Trophoblast cell (in vitro differentiated cells and primary cell): Measurements from ENCODE around the gene CCDC82.

ENCODE experiments used
- DNase-seq, 2 donors: peaks; one replicate each; pipeline ENCODE4 v3.0.0-alpha.2; 2016
- H2AFZ ChIP-seq: 2 replicates; pipeline ENCODE4 v1.6.1; 2013; ENCODE audit warnings: low read length, moderate library complexity, mild to moderate bottlenecking; ENCODE audit not compliant: insufficient read depth, poor library complexity
- H2AK5ac ChIP-seq: 2 replicates; pipeline ENCODE4 v1.6.1; 2013; ENCODE audit warnings: mild to moderate bottlenecking, low read length
- H2BK120ac ChIP-seq: 2 replicates; pipeline ENCODE4 v1.6.1; 2013; ENCODE audit warnings: low read length, mild to moderate bottlenecking, moderate library complexity; ENCODE audit not compliant: insufficient read depth, poor library complexity
- H2BK12ac ChIP-seq: 2 replicates; pipeline ENCODE4 v1.6.1; 2013; ENCODE audit warnings: mild to moderate bottlenecking, low read length, moderate library complexity
- H2BK5ac ChIP-seq: 2 replicates; pipeline ENCODE4 v1.6.1; 2013; ENCODE audit warnings: low read length, low read depth, moderate library complexity, mild to moderate bottlenecking; ENCODE audit not compliant: poor library complexity
- H3K14ac ChIP-seq: 2 replicates; pipeline ENCODE4 v1.6.1; 2013; ENCODE audit warnings: mild to moderate bottlenecking, low read length
- H3K18ac ChIP-seq: 2 replicates; pipeline ENCODE4 v1.6.1; 2013; ENCODE audit warnings: mild to moderate bottlenecking, low read length
- H3K23ac ChIP-seq: 2 replicates; pipeline ENCODE4 v1.6.1; 2013; ENCODE audit warnings: low read length
- H3K27ac ChIP-seq: 2 replicates; pipeline ENCODE4 v1.5.1; 2013; ENCODE audit warnings: low read depth, mild to moderate bottlenecking, inconsistent platforms, low read length, moderate library complexity
- H3K27me3 ChIP-seq: 2 replicates; pipeline ENCODE4 v1.6.1; 2013; ENCODE audit warnings: inconsistent platforms, mild to moderate bottlenecking, low read length, moderate library complexity; ENCODE audit not compliant: insufficient read depth
- H3K36me3 ChIP-seq, 2 experiments: 1 replicate in 1 of 2; 2 replicates in 1 of 2; pipeline ENCODE4 v1.6.1; 2013; ENCODE audit warnings: low read length in 2 of 2, mild to moderate bottlenecking in 2 of 2, moderate library complexity in 1 of 2; ENCODE audit not compliant: insufficient read depth in 2 of 2, control insufficient read depth in 1 of 2
- H3K4ac ChIP-seq: 2 replicates; pipeline ENCODE4 v1.6.1; 2013; ENCODE audit warnings: low read depth, mild to moderate bottlenecking, low read length, moderate library complexity
- H3K4me1 ChIP-seq, 2 experiments: 1 replicate in 1 of 2; 2 replicates in 1 of 2; pipeline ENCODE4 v1.6.1; 2013; ENCODE audit warnings: low read length in 2 of 2, mild to moderate bottlenecking in 2 of 2, moderate library complexity in 1 of 2; ENCODE audit not compliant: insufficient read depth in 2 of 2, control insufficient read depth in 1 of 2
- H3K4me2 ChIP-seq: 2 replicates; pipeline ENCODE4 v1.6.1; 2013; ENCODE audit warnings: inconsistent platforms, mild to moderate bottlenecking, low read length, moderate library complexity
- H3K4me3 ChIP-seq: 2 replicates; pipeline ENCODE4 v1.5.1; 2013; ENCODE audit warnings: mild to moderate bottlenecking, low read depth, low read length, inconsistent platforms
- H3K79me1 ChIP-seq: one replicate; pipeline ENCODE4 v1.6.1; 2013; ENCODE audit warnings: low read length
- H3K79me2 ChIP-seq: 2 replicates; pipeline ENCODE4 v1.6.1; 2013; ENCODE audit warnings: low read length, mild to moderate bottlenecking; ENCODE audit not compliant: control insufficient read depth, insufficient read depth, poor library complexity
- H3K9ac ChIP-seq: 2 replicates; pipeline ENCODE4 v1.6.1; 2013; ENCODE audit warnings: mild to moderate bottlenecking, low read length
- H3K9me3 ChIP-seq: 2 replicates; pipeline ENCODE4 v1.6.1; 2013; ENCODE audit warnings: low read depth, mild to moderate bottlenecking, control low read depth, inconsistent platforms, low read length; ENCODE audit not compliant: insufficient read depth
- H4K12ac ChIP-seq: 2 replicates; pipeline ENCODE4 v1.6.1; 2013; ENCODE audit warnings: low read depth, mild to moderate bottlenecking, low read length, moderate library complexity
- H4K8ac ChIP-seq: 2 replicates; pipeline ENCODE4 v1.6.1; 2013; ENCODE audit warnings: low read depth, mild to moderate bottlenecking, low read length, moderate library complexity
- H4K91ac ChIP-seq: one replicate; pipeline ENCODE4 v1.6.1; 2013; ENCODE audit warnings: low read depth, mild to moderate bottlenecking, low read length, moderate library complexity
- WGBS: extraction: QIAGEN DNeasy Blood & Tissue Kit; methylation state at CpG from one replicate; pipeline ENCODE4 v1.1.7; 2013; ENCODE audit warnings: missing lambda C conversion rate; ENCODE audit not compliant: insufficient read length, insufficient coverage; ENCODE audit errors: extremely low coverage; 5-methylcytosine and 5-hydroxymethylcytosine counted together

CCDC82 gene

DNA sequence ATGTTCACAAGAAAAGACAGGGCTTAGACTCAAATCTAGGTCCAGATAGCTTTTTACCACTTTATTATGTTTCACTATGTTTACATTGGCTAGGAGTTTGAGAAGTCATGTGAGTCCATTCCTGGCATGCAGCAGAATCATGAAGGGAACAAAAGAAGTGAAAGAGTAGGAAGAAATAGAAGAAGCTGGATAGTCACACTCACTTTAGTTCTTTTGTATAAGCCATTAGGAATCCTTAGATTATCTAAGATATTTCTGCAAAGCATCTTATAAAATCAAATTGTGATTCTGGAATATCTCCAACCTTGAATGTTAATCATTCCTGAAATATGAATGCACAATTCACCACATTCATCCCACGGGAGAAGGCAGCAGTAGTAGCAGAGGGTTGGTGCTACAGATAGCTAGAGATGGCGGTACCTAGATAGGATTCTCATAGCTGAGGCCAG, 78.6 kb downstream of the CCDC82 start:
- peaks cover 0 to 2% of the 10 kb centered on the region in 2 experiments for H3K36me3 ChIP-seq
- H3K4ac ChIP-seq: peak overlapping the region; percentile 47
- H3K79me1 ChIP-seq: peaks cover 16% of the 10 kb centered on the region
- H4K12ac ChIP-seq: no peak overlapping the region
- peaks cover 4% of the 10 kb centered on the region for H3K79me2 ChIP-seq
- no peak overlapping the region for H3K4me2 ChIP-seq
- no peak overlapping the region for H2BK12ac ChIP-seq
- no peak overlapping the region for H3K4me3 ChIP-seq
- no peak overlapping the region for H2AFZ ChIP-seq
- H3K9ac ChIP-seq: no peak overlapping the region
- H3K27me3 ChIP-seq: no peaks in the 10 kb centered on the region
- no peak overlapping the region for H3K27ac ChIP-seq
- peak in 1 of 2 donors; percentile 44 for DNase-seq
- peaks cover 12 to 22% of the 10 kb centered on the region in 2 experiments for H3K4me1 ChIP-seq
- H3K23ac ChIP-seq: no peak overlapping the region
- H3K14ac ChIP-seq: no peak overlapping the region
- no peak overlapping the region for H2BK5ac ChIP-seq
- no peak overlapping the region for H3K18ac ChIP-seq
- no peak overlapping the region for H4K91ac ChIP-seq
- no peak overlapping the region for H4K8ac ChIP-seq
- H2BK120ac ChIP-seq: no peak overlapping the region
- no CpG with 5 or more reads among the region's 2 CpGs for WGBS
- no peak overlapping the region for H2AK5ac ChIP-seq
- H3K9me3 ChIP-seq: no peaks in the 10 kb centered on the region

DNA sequence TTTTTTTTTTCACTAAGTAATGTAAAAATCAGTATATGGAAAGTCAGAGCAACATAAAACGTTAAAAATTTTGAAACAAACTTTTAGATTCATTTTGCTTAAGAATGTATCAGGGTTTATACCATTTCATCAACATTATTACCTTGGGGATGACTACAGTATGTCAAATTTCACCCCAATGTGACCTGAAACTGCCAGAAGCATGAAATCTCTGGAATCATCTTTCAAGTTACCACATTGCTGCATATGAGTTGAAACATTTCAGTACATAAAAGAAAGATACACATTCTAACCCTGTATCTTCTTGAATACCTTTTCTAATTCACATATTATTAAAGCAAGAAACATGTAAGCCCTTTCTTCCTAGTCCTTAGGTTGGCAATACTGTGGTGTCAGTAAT, 79.5 kb downstream of the CCDC82 start:
- no peaks in the 10 kb centered on the region for H3K27me3 ChIP-seq
- peaks cover 13% of the 10 kb centered on the region for H3K79me1 ChIP-seq
- H3K27ac ChIP-seq: no peak overlapping the region
- no CpG with 5 or more reads among the region's 1 CpG for WGBS
- no peaks in the 10 kb centered on the region for H3K9me3 ChIP-seq
- no peak overlapping the region for H3K4me3 ChIP-seq
- H4K91ac ChIP-seq: no peak overlapping the region
- H4K12ac ChIP-seq: no peak overlapping the region
- no peaks in the 10 kb centered on the region for H3K79me2 ChIP-seq
- H2BK12ac ChIP-seq: no peak overlapping the region
- DNase-seq: no peak
- no peak overlapping the region for H2BK5ac ChIP-seq
- no peak overlapping the region for H3K4me2 ChIP-seq
- H4K8ac ChIP-seq: no peak overlapping the region
- H2AK5ac ChIP-seq: no peak overlapping the region
- H3K4ac ChIP-seq: no peak overlapping the region
- H3K36me3 ChIP-seq: peaks cover 0 to 2% of the 10 kb centered on the region in 2 experiments
- H3K9ac ChIP-seq: no peak overlapping the region
- H3K23ac ChIP-seq: no peak overlapping the region
- H2BK120ac ChIP-seq: no peak overlapping the region
- no peak overlapping the region for H2AFZ ChIP-seq
- peaks cover 8 to 17% of the 10 kb centered on the region in 2 experiments for H3K4me1 ChIP-seq
- H3K14ac ChIP-seq: no peak overlapping the region
- no peak overlapping the region for H3K18ac ChIP-seq

DNA sequence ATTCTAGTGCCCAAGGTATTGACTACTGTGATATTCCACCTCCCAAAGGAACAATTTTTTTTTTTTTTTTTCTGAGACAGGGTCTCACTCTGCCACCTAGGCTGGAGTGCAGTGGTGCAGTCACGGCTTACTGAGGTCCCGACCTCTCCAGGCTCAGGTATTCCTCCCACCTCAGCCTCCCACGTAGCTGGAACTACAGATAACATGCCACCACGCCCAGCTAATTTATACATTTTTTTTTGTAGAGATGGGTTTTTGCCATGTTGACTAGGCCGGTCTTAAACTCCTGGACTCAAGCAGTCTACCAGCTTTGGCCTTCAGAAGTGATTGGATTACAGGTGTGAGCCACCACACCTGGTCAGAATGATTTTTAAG, 80.1 kb downstream of the CCDC82 start:
- H2BK120ac ChIP-seq: no peak overlapping the region
- no peak overlapping the region for H3K4me2 ChIP-seq
- no peak overlapping the region for H3K18ac ChIP-seq
- no peak overlapping the region for H3K9ac ChIP-seq
- no peak overlapping the region for H3K4ac ChIP-seq
- H2AK5ac ChIP-seq: no peak overlapping the region
- no peak overlapping the region for H2BK5ac ChIP-seq
- H3K9me3 ChIP-seq: no peaks in the 10 kb centered on the region
- no peak overlapping the region for H3K4me3 ChIP-seq
- H3K4me1 ChIP-seq: peaks cover 6 to 16% of the 10 kb centered on the region in 2 experiments
- no peak overlapping the region for H3K14ac ChIP-seq
- H3K23ac ChIP-seq: no peak overlapping the region
- H3K79me2 ChIP-seq: no peaks in the 10 kb centered on the region
- H4K91ac ChIP-seq: no peak overlapping the region
- H3K36me3 ChIP-seq: peaks cover 0 to 2% of the 10 kb centered on the region in 2 experiments
- H3K79me1 ChIP-seq: peaks cover 12% of the 10 kb centered on the region
- no CpG with 5 or more reads among the region's 5 CpGs for WGBS
- peak overlapping the region; percentile 22 for H3K27ac ChIP-seq
- H2AFZ ChIP-seq: no peak overlapping the region
- no peak overlapping the region for H4K12ac ChIP-seq
- DNase-seq: peak in 1 of 2 donors; percentile 6
- no peaks in the 10 kb centered on the region for H3K27me3 ChIP-seq
- H2BK12ac ChIP-seq: no peak overlapping the region
- H4K8ac ChIP-seq: no peak overlapping the region

DNA sequence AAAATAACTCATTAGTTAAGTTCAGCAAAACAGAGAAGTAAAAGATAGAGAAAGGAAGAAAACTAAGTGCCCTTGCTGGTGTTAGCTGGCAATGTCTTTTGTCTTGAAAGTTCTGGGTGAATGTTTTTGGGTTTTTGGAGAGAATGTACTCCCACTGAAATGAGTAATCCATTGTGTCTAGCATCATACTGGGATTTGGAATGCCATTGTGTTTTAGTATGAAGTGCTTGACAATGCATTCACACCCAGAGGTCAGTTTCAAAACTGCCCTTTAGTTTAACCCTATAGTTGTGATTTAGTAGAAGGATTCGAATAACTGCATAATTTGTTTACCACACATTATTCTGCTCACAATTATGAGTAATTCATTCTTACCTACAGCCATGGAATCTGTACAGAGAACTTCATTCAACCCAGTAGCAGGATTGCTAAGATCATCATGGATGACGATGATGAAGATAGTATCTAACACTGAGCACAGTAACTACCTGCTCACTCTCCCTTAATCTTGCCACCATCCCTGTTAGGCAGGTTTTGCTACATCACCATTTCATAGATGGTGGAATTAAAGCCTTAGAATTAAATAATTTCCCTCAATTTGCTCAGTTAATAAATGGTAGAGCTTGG, 80.6 kb downstream of the CCDC82 start:
- no CpG with 5 or more reads among the region's 2 CpGs for WGBS
- peaks cover 8% of the 10 kb centered on the region for H3K79me1 ChIP-seq
- no peaks in the 10 kb centered on the region for H3K79me2 ChIP-seq
- no peak overlapping the region for H3K18ac ChIP-seq
- no peak overlapping the region for H3K9ac ChIP-seq
- H4K8ac ChIP-seq: no peak overlapping the region
- H2AK5ac ChIP-seq: no peak overlapping the region
- H3K27me3 ChIP-seq: no peaks in the 10 kb centered on the region
- DNase-seq: peak in 1 of 2 donors; percentile 49
- H3K4me3 ChIP-seq: no peak overlapping the region
- H3K4me1 ChIP-seq: peaks cover 3 to 12% of the 10 kb centered on the region in 2 experiments
- H3K36me3 ChIP-seq: peaks cover 0 to 2% of the 10 kb centered on the region in 2 experiments
- H3K4ac ChIP-seq: no peak overlapping the region
- H3K4me2 ChIP-seq: peak overlapping the region; percentile 6
- H3K23ac ChIP-seq: no peak overlapping the region
- no peak overlapping the region for H2BK120ac ChIP-seq
- H4K91ac ChIP-seq: no peak overlapping the region
- H3K9me3 ChIP-seq: no peaks in the 10 kb centered on the region
- H3K27ac ChIP-seq: no peak overlapping the region
- H3K14ac ChIP-seq: no peak overlapping the region
- no peak overlapping the region for H2BK5ac ChIP-seq
- no peak overlapping the region for H4K12ac ChIP-seq
- H2AFZ ChIP-seq: no peak overlapping the region
- H2BK12ac ChIP-seq: no peak overlapping the region
